ENCODE data around the gene ABLIM2.

Gene ABLIM2

DNA sequence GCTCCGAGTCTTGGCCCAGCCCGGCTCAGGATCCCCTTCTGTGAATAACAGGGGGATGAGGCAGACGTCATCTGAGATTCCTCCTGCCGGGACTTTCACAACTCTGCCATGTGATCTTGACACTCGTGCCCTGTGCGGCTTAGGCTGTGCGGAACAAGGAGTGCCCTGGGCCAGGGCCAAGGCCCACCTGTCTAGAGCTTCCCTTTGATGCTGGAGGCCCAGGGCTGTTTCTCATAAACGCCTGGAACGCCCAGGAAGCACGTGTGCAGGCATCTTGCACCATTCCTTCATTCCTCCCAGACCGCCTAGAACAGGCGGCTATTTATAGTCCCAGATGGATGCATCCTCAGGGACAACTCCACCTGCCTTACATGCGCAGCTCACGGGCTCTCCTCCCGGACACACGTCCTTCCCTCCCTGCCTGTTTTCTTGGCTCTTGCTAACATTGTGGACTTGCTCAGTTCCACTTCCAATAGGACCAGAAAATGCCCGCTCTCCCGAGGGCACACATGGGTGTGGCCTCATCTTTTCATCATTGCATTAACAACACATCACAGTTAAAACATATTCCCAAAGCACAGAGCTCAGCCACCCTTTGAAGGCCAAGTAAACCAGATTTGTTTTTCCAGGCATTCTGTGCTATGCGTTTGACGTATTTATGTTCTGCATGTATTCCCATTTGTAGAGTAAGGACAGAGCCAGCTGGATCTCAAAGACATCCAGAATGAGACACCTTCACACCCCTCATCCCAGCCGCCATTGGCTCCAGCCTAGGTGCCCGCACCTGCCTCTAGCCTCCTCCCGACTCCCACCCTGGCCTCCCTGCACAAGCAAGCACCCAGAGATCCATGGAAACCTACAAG is 57.2 kb downstream of the ABLIM2 start:
- DNase-seq, result no peak

- no peak for DNase-seq
Observed at GRCh38 chr4:8099981-8100464, 58.6 kb downstream of the ABLIM2 start.

- no peak for DNase-seq
Observed at GRCh38 chr4:8098506-8098905, 60.1 kb downstream of the ABLIM2 start.

DNA sequence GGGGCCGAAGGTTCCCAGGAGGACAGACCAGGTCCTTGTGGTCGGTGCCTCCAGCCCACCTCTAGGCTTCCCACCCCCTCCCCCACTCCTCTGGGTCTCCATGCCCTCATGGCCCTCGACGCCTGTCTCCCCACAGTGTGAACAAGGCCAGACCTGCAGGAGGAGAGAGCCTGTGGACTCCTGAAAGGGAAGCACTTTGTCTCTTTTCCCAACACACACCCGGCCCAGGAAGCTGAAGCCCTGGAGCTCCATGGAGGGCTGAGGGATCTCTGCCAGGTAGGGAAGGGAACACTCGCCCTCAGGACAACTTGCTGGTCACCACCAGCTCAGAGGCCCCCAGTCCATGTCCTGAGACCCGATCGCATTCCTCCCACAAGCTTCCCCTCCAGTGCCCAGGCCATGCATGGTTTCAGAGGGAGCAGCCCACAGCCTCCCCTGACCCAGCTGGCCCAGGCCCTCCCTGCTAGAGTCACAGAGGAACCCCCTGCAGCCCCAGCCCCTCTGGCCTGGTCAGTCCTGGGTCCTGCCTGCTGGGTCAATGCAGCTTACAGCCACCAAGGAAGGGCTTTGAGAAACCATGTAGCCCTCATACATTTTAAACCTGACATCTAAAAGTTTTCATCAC is 60.8 kb downstream of the ABLIM2 start:
- DNase-seq, result no peak

- no peak for DNase-seq
Observed at GRCh38 chr4:8097141-8097541, 61.5 kb downstream of the ABLIM2 start.

DNA sequence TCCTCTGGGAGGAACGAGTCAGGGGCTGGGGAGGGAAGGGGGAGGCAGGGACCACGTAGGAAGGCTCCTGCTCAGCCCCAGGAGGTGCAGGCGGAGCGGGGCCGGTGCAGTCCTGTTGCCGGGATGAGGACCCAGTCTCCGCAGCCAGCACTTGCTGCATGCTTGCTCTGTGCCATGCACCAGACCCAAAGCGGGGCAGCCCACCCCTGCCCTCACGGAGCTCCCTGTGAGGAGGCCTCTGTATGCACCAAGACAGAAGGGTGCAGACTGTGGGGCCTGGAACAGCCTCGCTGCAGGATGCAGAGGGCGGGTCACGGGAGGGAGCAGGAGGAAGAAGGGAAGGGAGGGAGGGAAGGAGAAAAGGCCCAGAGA is 61.9 kb downstream of the ABLIM2 start:
- no peak for DNase-seq

DNA sequence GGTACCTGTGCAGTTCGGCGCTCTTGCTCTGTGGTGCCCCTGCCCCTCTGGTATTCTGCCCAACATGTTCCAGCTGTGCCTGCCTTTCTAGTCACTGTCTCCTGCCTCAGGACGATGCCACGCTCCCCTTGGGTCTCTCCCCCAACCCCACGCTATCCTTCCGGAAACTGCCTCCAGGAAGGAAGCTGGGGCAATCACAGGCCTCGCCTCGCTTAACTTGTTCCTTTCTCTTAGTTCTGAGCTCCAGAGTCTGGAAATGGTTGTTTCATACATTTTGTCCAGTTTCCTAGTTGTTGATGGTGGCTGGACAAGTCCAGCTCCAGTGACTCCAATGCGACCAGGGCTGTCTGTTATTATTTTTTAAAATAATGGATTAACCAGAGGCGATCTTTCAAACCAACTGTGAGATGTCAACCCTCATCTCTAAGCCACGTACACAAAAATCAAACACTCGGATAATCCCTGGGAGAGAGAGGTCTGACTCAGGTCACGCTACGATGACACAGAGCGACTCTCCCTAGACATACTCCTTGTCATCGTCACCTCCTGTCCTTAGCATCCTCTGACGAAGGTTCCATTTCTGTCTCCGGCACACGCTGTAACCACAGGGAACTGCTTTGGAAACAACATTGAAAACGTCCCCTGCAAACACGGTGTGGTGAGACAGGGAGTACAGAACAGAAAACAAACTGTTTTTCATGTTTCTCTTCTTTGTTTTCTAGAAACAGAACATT is 62.5 kb downstream of the ABLIM2 start:
- no peak for DNase-seq

- DNase-seq, result no peak
Observed at GRCh38 chr4:8093587-8094274, 64.9 kb downstream of the ABLIM2 start.

DNA sequence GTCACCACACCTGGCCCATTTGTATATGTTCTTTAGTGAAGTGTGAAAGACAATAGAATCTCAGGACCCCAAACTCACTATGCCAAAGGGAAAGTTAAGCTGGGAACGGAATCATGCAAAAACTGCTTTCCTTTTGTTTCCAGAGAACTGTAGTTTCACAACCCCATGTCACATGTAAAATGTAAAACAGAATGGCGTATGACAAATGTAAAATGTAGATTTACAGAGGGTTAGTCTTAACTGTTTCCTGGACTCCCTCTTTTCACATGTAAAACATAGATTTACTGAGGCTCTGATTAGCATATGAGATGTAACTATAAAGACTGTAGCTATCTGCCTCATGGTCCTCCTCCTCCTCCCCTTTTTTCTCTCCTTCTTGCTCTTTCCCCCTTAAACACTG is 66.3 kb downstream of the ABLIM2 start:
- no peak for DNase-seq

GRCh38 chr4:8090744-8091301 is 67.8 kb downstream of the ABLIM2 start:
- DNase-seq, result no peak

- DNase-seq, result no peak
Observed at GRCh38 chr4:8090312-8090711, 68.3 kb downstream of the ABLIM2 start.

GRCh38 chr4:8089862-8090261 is 68.8 kb downstream of the ABLIM2 start:
- DNase-seq, result no peak

- no peak for DNase-seq
Observed at GRCh38 chr4:8088966-8089491, 69.6 kb downstream of the ABLIM2 start.

DNA sequence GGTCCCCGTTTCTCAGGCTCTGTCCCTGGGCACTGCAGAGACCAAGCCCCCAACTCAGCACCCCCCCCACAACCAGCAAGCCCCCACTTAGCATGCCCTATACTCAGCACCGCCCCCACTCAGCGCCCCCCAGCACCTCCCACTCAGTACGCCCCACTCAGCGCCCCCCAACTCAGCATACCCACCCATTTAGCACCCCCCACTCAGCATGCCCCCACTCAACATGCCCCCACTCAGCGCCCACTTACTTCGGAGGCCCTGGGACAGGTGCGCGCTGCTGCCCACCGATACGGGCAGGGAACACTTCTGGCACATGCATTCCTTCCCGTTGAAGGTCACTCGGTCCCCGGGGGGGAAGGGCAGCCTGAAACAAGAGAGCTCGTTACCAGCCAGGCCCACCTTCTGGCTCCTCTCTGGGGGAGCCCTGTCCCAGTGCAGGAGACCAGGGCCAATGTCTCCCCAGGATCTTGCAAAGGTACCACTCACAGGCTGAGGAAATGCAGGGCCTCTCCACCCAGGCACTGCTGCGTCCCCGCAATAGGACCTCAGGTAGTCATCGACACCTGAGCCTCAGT is 70.6 kb downstream of the ABLIM2 start:
- DNase-seq, result no peak

DNA sequence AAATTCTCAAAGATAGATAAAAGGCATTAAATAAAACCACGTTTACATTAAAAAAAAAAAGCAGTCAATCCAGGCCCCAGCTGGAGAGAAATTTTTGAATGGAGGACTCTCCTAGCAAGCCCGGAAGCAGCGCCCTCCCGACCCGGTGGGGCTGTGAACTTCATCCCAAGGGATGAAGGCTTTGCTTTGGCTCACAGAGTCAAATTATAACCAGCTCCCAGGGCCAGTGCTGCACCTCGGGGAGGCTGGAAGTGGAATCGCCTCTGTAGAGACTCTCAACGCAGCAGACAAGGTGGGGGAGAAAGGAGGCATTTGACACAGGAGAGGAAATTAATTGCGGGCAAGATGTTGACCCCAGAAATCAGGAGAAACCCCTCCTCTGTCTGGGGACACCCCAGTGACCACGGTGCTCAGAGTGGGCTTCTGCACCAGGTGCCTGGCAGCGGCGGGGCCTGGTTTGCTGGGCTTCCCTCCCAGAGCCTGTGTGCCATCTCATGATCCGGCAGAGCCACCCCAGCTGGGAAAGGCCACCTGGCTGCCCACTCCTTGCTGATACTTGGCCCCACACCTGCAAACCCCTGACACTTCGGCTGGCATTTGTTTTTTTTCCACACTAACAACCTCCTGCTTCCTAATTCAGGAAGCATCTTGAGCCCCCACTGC is 71.7 kb downstream of the ABLIM2 start:
- DNase-seq, result no peak

- DNase-seq, result no peak
Observed at GRCh38 chr4:8085491-8086117, 73.0 kb downstream of the ABLIM2 start.

- no peak for DNase-seq
Observed at GRCh38 chr4:8084712-8085490, 73.7 kb downstream of the ABLIM2 start.

DNA sequence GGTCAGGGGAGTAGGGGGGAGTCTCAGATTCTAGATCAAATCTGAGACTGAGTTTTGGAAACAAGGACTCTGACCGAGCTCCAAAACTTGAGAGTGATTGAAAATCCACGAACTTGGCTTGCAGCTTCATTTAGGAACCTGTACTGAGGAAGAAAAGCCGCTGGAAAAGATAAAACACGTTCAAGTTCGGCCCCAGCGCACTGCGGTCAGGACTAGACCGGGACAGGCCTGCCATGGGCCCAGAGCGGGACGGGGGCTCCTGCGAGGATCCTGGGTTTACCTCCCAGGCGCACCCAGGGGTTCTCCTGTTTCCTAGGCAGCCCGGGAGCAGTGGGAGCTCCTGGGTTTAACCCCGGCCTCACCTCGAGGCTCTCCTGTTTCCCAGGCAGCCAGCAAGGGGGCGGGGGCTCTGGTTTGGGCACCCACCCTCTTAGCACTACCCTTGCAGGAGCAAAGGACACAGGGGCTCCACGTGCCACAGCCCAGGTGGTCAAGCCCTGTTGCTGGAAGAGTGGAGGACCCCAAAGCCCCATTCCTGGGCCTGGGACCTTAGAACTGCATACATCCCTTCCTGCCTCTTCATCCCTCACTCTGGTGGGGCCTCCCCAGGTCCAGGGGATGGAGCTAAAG is 74.5 kb downstream of the ABLIM2 start:
- DNase-seq, result no peak

DNA sequence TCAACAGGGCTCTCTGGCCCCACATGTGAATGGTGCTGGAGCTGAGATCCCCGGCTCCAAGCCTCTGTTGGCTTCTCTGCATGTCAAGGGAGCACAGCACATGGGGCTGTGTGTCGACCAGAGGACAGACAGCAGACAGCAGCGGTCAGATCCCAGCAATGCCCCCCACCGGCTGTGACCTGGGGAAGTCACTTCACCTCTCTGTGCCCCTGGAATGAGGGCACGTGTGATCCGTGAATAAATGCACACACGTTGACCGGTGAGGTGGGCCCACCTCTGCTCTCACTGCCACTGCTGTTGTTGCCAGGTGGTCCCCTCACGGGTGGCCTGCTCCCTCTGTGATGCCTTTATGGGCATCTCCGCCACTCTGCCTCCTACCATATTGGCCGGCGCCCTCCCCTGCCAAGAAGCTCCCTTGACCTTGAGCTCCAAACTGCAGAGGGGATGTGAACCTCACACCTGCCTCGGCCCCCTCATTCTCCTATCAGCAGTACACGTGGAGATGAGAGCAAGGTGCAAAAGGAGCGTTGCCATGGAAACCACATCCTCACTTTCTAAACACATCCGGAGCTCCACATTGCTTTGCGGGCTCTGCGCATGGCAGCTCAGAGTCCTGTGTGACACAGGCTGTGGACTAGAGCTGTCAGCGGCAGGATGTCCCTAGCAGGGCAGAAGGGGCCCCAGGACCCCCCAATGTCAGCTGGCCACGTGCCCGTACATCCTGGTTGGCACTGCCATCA is 75.4 kb downstream of the ABLIM2 start:
- no peak for DNase-seq

All from NCI-H526 treated with DMSO at 0.1 percent for 48 hours (cell line).